Measurements from ENCODE around the gene TSPAN3. TPM values are rescaled to one million over a fixed set of nuclear protein-coding genes. Genes with fewer than 3 reads are reported as not detected.

The TSPAN3 gene
- total RNA-seq, 1 experiment from 2014 or later, result 84.9 TPM

GRCh38 chr15:77024273-77025082 lies 46.4 kb downstream of the TSPAN3 start:
- CTCF ChIA-PET, result interaction anchor here (0.5 to 5.4 kb wide), 27 partner anchors 9 to 565 kb away, joined by 3 to 57 read pairs (median 4); partner anchors contain the start of gene PSTPIP1
- peak; percentile 86 for DNase-seq (ENCODE audit: low spot score)
- peak; percentile 71 for ATAC-seq
- POLR2A ChIA-PET, result no interaction called here
- no peaks in the 10 kb centered on the region for H3K36me3 Mint-ChIP-seq
- TF ChIP-seq, protein P1, sequence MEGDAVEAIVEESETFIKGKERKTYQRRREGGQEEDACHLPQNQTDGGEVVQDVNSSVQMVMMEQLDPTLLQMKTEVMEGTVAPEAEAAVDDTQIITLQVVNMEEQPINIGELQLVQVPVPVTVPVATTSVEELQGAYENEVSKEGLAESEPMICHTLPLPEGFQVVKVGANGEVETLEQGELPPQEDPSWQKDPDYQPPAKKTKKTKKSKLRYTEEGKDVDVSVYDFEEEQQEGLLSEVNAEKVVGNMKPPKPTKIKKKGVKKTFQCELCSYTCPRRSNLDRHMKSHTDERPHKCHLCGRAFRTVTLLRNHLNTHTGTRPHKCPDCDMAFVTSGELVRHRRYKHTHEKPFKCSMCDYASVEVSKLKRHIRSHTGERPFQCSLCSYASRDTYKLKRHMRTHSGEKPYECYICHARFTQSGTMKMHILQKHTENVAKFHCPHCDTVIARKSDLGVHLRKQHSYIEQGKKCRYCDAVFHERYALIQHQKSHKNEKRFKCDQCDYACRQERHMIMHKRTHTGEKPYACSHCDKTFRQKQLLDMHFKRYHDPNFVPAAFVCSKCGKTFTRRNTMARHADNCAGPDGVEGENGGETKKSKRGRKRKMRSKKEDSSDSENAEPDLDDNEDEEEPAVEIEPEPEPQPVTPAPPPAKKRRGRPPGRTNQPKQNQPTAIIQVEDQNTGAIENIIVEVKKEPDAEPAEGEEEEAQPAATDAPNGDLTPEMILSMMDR (IDR thresholded peaks at IDR 0.05), result peak; percentile 96
- no peak for TF ChIP-seq JAZF1 (CRISPR knock-in tag; IDR thresholded peaks at IDR 0.05)
- no peak overlapping the region for H3K4me3 Mint-ChIP-seq
- no peak overlapping the region for H3K27ac Mint-ChIP-seq
- H3K4me1 Mint-ChIP-seq, result no peaks in the 10 kb centered on the region
- H3K27me3 Mint-ChIP-seq (ENCODE audit: low read depth), result peaks cover 8% of the 10 kb centered on the region
- no peaks in the 10 kb centered on the region for H3K9me3 Mint-ChIP-seq

- no peak for DNase-seq (ENCODE audit: low spot score)
- Mint-ChIP-seq H3K36me3 (no peaks in the 10 kb centered on the region), H3K4me3 (no peak overlapping the region), H3K4me1 (no peaks in the 10 kb centered on the region), H3K27ac (no peak overlapping the region), H3K9me3 (no peaks in the 10 kb centered on the region), H3K27me3 (ENCODE audit: low read depth) (peaks cover 1% of the 10 kb centered on the region)
- no peak for ATAC-seq
- ChIA-PET CTCF (interaction anchor here (0.7 to 5.4 kb wide), 23 partner anchors 8 to 560 kb away, joined by 3 to 57 read pairs (median 4); partner anchors contain the start of gene PSTPIP1), POLR2A (interaction anchor here (0.6 kb wide), 1 partner anchor 126 kb away, joined by 3 read pairs; no protein-coding TSS in a partner anchor)
- TF ChIP-seq MXD4 (CRISPR knock-in tag; IDR thresholded peaks at IDR 0.05; ENCODE audit: borderline replicate concordance) (no peak), FOXP1 (CRISPR knock-in tag; IDR thresholded peaks at IDR 0.05; ENCODE audit: borderline replicate concordance) (no peak), FOXK1 (CRISPR knock-in tag; IDR thresholded peaks at IDR 0.05) (no peak), E2F5 (CRISPR knock-in tag; IDR thresholded peaks at IDR 0.05) (no peak), RELA (CRISPR knock-in tag; IDR thresholded peaks at IDR 0.05; ENCODE audit: borderline replicate concordance) (no peak), SOX15 (CRISPR knock-in tag; IDR thresholded peaks at IDR 0.05) (no peak), CBFB (CRISPR knock-in tag; IDR thresholded peaks at IDR 0.05; ENCODE audit: low read depth) (no peak), MYBL2 (CRISPR knock-in tag; IDR thresholded peaks at IDR 0.05) (no peak), ZNF121 (CRISPR knock-in tag; IDR thresholded peaks at IDR 0.05) (no peak), ZNF317 (CRISPR knock-in tag; IDR thresholded peaks at IDR 0.05; ENCODE audit: borderline replicate concordance, low read depth) (no peak), OVOL2 (CRISPR knock-in tag; IDR thresholded peaks at IDR 0.05; ENCODE audit: borderline replicate concordance) (no peak), GTF2I (CRISPR knock-in tag; conservative IDR thresholded peaks at IDR 0.05) (no peak), ELF4 (CRISPR knock-in tag; IDR thresholded peaks at IDR 0.05; ENCODE audit: low read depth) (no peak), ZNF219 (CRISPR knock-in tag; IDR thresholded peaks at IDR 0.05; ENCODE audit: borderline replicate concordance) (no peak)
- TF ChIP-seq, protein P1 (IDR thresholded peaks at IDR 0.05), result no peak
- TF ChIP-seq, protein P2, sequence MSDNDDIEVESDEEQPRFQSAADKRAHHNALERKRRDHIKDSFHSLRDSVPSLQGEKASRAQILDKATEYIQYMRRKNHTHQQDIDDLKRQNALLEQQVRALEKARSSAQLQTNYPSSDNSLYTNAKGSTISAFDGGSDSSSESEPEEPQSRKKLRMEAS (CRISPR knock-in tag; IDR thresholded peaks at IDR 0.05), result no peak
- TF ChIP-seq, protein P3, sequence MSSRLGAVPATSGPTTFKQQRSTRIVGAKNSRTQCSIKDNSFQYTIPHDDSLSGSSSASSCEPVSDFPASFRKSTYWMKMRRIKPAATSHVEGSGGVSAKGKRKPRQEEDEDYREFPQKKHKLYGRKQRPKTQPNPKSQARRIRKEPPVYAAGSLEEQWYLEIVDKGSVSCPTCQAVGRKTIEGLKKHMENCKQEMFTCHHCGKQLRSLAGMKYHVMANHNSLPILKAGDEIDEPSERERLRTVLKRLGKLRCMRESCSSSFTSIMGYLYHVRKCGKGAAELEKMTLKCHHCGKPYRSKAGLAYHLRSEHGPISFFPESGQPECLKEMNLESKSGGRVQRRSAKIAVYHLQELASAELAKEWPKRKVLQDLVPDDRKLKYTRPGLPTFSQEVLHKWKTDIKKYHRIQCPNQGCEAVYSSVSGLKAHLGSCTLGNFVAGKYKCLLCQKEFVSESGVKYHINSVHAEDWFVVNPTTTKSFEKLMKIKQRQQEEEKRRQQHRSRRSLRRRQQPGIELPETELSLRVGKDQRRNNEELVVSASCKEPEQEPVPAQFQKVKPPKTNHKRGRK (CRISPR knock-in tag; IDR thresholded peaks at IDR 0.05; ENCODE audit: borderline replicate concordance), result no peak
- TF ChIP-seq, protein P4, sequence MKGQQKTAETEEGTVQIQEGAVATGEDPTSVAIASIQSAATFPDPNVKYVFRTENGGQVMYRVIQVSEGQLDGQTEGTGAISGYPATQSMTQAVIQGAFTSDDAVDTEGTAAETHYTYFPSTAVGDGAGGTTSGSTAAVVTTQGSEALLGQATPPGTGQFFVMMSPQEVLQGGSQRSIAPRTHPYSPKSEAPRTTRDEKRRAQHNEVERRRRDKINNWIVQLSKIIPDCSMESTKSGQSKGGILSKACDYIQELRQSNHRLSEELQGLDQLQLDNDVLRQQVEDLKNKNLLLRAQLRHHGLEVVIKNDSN (CRISPR knock-in tag; IDR thresholded peaks at IDR 0.05), result no peak
- TF ChIP-seq, protein P5, sequence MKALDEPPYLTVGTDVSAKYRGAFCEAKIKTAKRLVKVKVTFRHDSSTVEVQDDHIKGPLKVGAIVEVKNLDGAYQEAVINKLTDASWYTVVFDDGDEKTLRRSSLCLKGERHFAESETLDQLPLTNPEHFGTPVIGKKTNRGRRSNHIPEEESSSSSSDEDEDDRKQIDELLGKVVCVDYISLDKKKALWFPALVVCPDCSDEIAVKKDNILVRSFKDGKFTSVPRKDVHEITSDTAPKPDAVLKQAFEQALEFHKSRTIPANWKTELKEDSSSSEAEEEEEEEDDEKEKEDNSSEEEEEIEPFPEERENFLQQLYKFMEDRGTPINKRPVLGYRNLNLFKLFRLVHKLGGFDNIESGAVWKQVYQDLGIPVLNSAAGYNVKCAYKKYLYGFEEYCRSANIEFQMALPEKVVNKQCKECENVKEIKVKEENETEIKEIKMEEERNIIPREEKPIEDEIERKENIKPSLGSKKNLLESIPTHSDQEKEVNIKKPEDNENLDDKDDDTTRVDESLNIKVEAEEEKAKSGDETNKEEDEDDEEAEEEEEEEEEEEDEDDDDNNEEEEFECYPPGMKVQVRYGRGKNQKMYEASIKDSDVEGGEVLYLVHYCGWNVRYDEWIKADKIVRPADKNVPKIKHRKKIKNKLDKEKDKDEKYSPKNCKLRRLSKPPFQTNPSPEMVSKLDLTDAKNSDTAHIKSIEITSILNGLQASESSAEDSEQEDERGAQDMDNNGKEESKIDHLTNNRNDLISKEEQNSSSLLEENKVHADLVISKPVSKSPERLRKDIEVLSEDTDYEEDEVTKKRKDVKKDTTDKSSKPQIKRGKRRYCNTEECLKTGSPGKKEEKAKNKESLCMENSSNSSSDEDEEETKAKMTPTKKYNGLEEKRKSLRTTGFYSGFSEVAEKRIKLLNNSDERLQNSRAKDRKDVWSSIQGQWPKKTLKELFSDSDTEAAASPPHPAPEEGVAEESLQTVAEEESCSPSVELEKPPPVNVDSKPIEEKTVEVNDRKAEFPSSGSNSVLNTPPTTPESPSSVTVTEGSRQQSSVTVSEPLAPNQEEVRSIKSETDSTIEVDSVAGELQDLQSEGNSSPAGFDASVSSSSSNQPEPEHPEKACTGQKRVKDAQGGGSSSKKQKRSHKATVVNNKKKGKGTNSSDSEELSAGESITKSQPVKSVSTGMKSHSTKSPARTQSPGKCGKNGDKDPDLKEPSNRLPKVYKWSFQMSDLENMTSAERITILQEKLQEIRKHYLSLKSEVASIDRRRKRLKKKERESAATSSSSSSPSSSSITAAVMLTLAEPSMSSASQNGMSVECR (CRISPR knock-in tag; IDR thresholded peaks at IDR 0.05; ENCODE audit: borderline replicate concordance), result no peak
Observed at GRCh38 chr15:77023576-77024272, 47.2 kb downstream of the TSPAN3 start.

Data from WTC11 (cell line).